H1 (cell line): ENCODE data around the gene PRRX2.

Experiments used
- BACH1 ChIP-seq: IDR thresholded peaks from 2 replicates; pipeline ENCODE4 v1.6.1; 2012; ENCODE audit warnings: low read length, improper control_type of control experiment
- CBX5 ChIP-seq: fragments of 300-800, 300-1000 bp; sonication (generic); IDR thresholded peaks from 2 replicates; pipeline ENCODE4 v1.7.1; 2016; ENCODE audit warnings: antibody characterized with exemption, low read length, low read depth
- CTCF ChIP-seq, 3 experiments: IDR thresholded peaks; 1 replicate in 2 of 3; 2 replicates in 1 of 3; pipeline versions ENCODE4 v1.5.1 to v1.6.1; 2011; ENCODE audit warnings: low read length in 3 of 3, mild to moderate bottlenecking in 3 of 3, inconsistent platforms in 2 of 3, low read depth in 1 of 3, moderate library complexity in 1 of 3; ENCODE audit not compliant: insufficient read depth in 1 of 3; ENCODE audit errors: control extremely low read depth in 1 of 3
- EZH2 ChIP-seq: fragments of 200-600 bp; sonication (generic); IDR thresholded peaks from 2 replicates; pipeline ENCODE4 v1.7.1; 2012; ENCODE audit warnings: low read depth, mild to moderate bottlenecking, moderate library complexity, low read length, inconsistent platforms; ENCODE audit not compliant: severe bottlenecking
- GTF2F1 ChIP-seq: IDR thresholded peaks from 2 replicates; pipeline ENCODE4 v1.6.1; 2012; ENCODE audit warnings: low read depth, low read length, improper control_type of control experiment, borderline replicate concordance
- HDAC6 ChIP-seq: IDR thresholded peaks from one replicate; pipeline ENCODE4 v1.7.1; 2012; ENCODE audit warnings: low read depth, mild to moderate bottlenecking, inconsistent platforms, low read length, moderate library complexity
- JUN ChIP-seq: IDR thresholded peaks from 2 replicates; pipeline ENCODE4 v1.6.1; 2011; ENCODE audit warnings: low read depth, mild to moderate bottlenecking, improper control_type of control experiment, low read length
- JUND ChIP-seq: IDR thresholded peaks from 2 replicates; pipeline ENCODE4 v1.6.1; 2011; ENCODE audit warnings: mild to moderate bottlenecking, improper control_type of control experiment, low read length
- KDM5A ChIP-seq: fragments of 200-600 bp; IDR thresholded peaks from 2 replicates; pipeline ENCODE4 v1.7.1; 2012; ENCODE audit warnings: mild to moderate bottlenecking, low read length, inconsistent platforms, mixed read lengths
- MAX ChIP-seq: IDR thresholded peaks from 2 replicates; pipeline ENCODE4 v1.6.1; 2012; ENCODE audit warnings: inconsistent platforms
- POLR2AphosphoS5 ChIP-seq: IDR thresholded peaks from 2 replicates; pipeline ENCODE4 v1.6.1; 2011; ENCODE audit warnings: low read depth, low read length
- RFX5 ChIP-seq: IDR thresholded peaks from 2 replicates; pipeline ENCODE4 v1.6.1; 2011; ENCODE audit warnings: low read depth, low read length, improper control_type of control experiment, borderline replicate concordance
- TAF1 ChIP-seq: IDR thresholded peaks from 2 replicates; pipeline ENCODE4 v1.6.1; 2011; ENCODE audit warnings: mild to moderate bottlenecking, low read depth, low read length
- YY1 ChIP-seq: IDR thresholded peaks from 2 replicates; pipeline ENCODE4 v1.6.1; 2011; ENCODE audit warnings: low read depth, mild to moderate bottlenecking, low read length

- TF ChIP-seq GTF2F1 (no peak), HDAC6 (no peak), CTCF (IDR thresholded peaks at IDR 0.05; ENCODE audit: control extremely low read depth in 1 of 3, insufficient read depth in 1 of 3, low read depth in 1 of 3, low read length in 3 of 3) (no peak), KDM5A (no peak), YY1 (no peak), POLR2AphosphoS5 (no peak), CBX5 (no peak), TAF1 (no peak), JUN (no peak), MAX (no peak), RFX5 (no peak), EZH2 (no peak), BACH1 (no peak), JUND (no peak)
These were observed 68.1 kb downstream of the PRRX2 start for GRCh38 chr9:129733632-129733953.
